ENCODE results near the gene SLC22A24.

The SLC22A24 gene

GRCh38 chr11:63146581-63146980 is 2.6 kb upstream of the SLC22A24 start:
- H3K27ac ChIP-seq (ENCODE audit: low read depth, low read length, poor library complexity, severe bottlenecking), result no peak overlapping the region
- no peaks in the 10 kb centered on the region for H3K9me2 ChIP-seq (ENCODE audit: low read depth, low read length)
- no peak overlapping the region for H2AFZ ChIP-seq (ENCODE audit: low read length)
- H3K4me2 ChIP-seq (ENCODE audit: low read length), result no peak overlapping the region
- H3K9me3 ChIP-seq (ENCODE audit: low read length), result no peaks in the 10 kb centered on the region
- no peak for TF ChIP-seq EZH2 (IDR thresholded peaks at IDR 0.05; ENCODE audit: borderline replicate concordance, low read length)
- TF ChIP-seq CTCF (IDR thresholded peaks at IDR 0.05; ENCODE audit: low read length), result no peak
- no peaks in the 10 kb centered on the region for H3K4me1 ChIP-seq (ENCODE audit: insufficient read depth, low read length, severe bottlenecking)
- H3K79me2 ChIP-seq (ENCODE audit: insufficient read depth, low read length), result no peaks in the 10 kb centered on the region
- no peaks in the 10 kb centered on the region for H4K20me1 ChIP-seq (ENCODE audit: insufficient read depth, low read length)
- H3F3A ChIP-seq (ENCODE audit: insufficient read depth, low read length), result no peaks in the 10 kb centered on the region
- H3K9ac ChIP-seq (ENCODE audit: low read length), result no peak overlapping the region
- no peaks in the 10 kb centered on the region for H3K36me3 ChIP-seq (ENCODE audit: insufficient read depth, low read length)
- H3K4me3 ChIP-seq (ENCODE audit: low read depth, low read length, poor library complexity, severe bottlenecking), result no peak overlapping the region
- H3K27me3 ChIP-seq (ENCODE audit: insufficient read depth, low read length), result no peaks in the 10 kb centered on the region

- H3K9ac ChIP-seq (ENCODE audit: low read length), result no peak overlapping the region
- no peaks in the 10 kb centered on the region for H3K9me3 ChIP-seq (ENCODE audit: low read length)
- no peaks in the 10 kb centered on the region for H4K20me1 ChIP-seq (ENCODE audit: insufficient read depth, low read length)
- no peaks in the 10 kb centered on the region for H3K4me1 ChIP-seq (ENCODE audit: insufficient read depth, low read length, severe bottlenecking)
- H3K79me2 ChIP-seq (ENCODE audit: insufficient read depth, low read length), result no peaks in the 10 kb centered on the region
- no peaks in the 10 kb centered on the region for H3K36me3 ChIP-seq (ENCODE audit: insufficient read depth, low read length)
- no peak overlapping the region for H3K4me2 ChIP-seq (ENCODE audit: low read length)
- H3K27me3 ChIP-seq (ENCODE audit: insufficient read depth, low read length), result no peaks in the 10 kb centered on the region
- no peaks in the 10 kb centered on the region for H3F3A ChIP-seq (ENCODE audit: insufficient read depth, low read length)
- TF ChIP-seq EZH2 (IDR thresholded peaks at IDR 0.05; ENCODE audit: borderline replicate concordance, low read length) (no peak), CTCF (IDR thresholded peaks at IDR 0.05; ENCODE audit: low read length) (no peak)
- no peak overlapping the region for H2AFZ ChIP-seq (ENCODE audit: low read length)
- H3K27ac ChIP-seq (ENCODE audit: low read depth, low read length, poor library complexity, severe bottlenecking), result no peak overlapping the region
- H3K9me2 ChIP-seq (ENCODE audit: low read depth, low read length), result no peaks in the 10 kb centered on the region
- H3K4me3 ChIP-seq (ENCODE audit: low read depth, low read length, poor library complexity, severe bottlenecking), result no peak overlapping the region
These were observed 1.6 kb downstream of the SLC22A24 start for GRCh38 chr11:63142459-63142858.

- Histone ChIP-seq H4K20me1 (ENCODE audit: insufficient read depth, low read length) (no peaks in the 10 kb centered on the region), H3K27me3 (ENCODE audit: insufficient read depth, low read length) (no peaks in the 10 kb centered on the region), H3K27ac (ENCODE audit: low read depth, low read length, poor library complexity, severe bottlenecking) (no peak overlapping the region), H3K9ac (ENCODE audit: low read length) (no peak overlapping the region), H3K4me2 (ENCODE audit: low read length) (no peak overlapping the region), H3F3A (ENCODE audit: insufficient read depth, low read length) (no peaks in the 10 kb centered on the region), H3K9me3 (ENCODE audit: low read length) (no peaks in the 10 kb centered on the region), H3K79me2 (ENCODE audit: insufficient read depth, low read length) (no peaks in the 10 kb centered on the region), H3K36me3 (ENCODE audit: insufficient read depth, low read length) (no peaks in the 10 kb centered on the region), H3K4me1 (ENCODE audit: insufficient read depth, low read length, severe bottlenecking) (no peaks in the 10 kb centered on the region), H3K9me2 (ENCODE audit: low read depth, low read length) (no peaks in the 10 kb centered on the region), H2AFZ (ENCODE audit: low read length) (no peak overlapping the region), H3K4me3 (ENCODE audit: low read depth, low read length, poor library complexity, severe bottlenecking) (no peak overlapping the region)
- no peak for TF ChIP-seq EZH2 (IDR thresholded peaks at IDR 0.05; ENCODE audit: borderline replicate concordance, low read length)
- no peak for TF ChIP-seq CTCF (IDR thresholded peaks at IDR 0.05; ENCODE audit: low read length)
These were observed 10.8 kb downstream of the SLC22A24 start for GRCh38 chr11:63132985-63133775.

All from OCI-LY1 (cell line).